Thoracic aorta endothelial cell (primary cell): ENCODE data around the gene DYNC2H1. TPM values are rescaled to one million over a fixed set of nuclear protein-coding genes. Genes with fewer than 3 reads are reported as not detected.

Source experiments
- small RNA-seq: library from RNA; depleted of rRNA; stranded (forward); fragments of <200 nt; gene quantifications from one replicate; pipeline ENCODE3, GENCODE V24; 2012
- total RNA-seq: library from RNA; depleted of rRNA; stranded (reverse); fragments of >200 nt; gene quantifications from 2 replicates; pipeline ENCODE4 v1.2.3, GENCODE V29; 2012

DYNC2H1 gene, protein sequence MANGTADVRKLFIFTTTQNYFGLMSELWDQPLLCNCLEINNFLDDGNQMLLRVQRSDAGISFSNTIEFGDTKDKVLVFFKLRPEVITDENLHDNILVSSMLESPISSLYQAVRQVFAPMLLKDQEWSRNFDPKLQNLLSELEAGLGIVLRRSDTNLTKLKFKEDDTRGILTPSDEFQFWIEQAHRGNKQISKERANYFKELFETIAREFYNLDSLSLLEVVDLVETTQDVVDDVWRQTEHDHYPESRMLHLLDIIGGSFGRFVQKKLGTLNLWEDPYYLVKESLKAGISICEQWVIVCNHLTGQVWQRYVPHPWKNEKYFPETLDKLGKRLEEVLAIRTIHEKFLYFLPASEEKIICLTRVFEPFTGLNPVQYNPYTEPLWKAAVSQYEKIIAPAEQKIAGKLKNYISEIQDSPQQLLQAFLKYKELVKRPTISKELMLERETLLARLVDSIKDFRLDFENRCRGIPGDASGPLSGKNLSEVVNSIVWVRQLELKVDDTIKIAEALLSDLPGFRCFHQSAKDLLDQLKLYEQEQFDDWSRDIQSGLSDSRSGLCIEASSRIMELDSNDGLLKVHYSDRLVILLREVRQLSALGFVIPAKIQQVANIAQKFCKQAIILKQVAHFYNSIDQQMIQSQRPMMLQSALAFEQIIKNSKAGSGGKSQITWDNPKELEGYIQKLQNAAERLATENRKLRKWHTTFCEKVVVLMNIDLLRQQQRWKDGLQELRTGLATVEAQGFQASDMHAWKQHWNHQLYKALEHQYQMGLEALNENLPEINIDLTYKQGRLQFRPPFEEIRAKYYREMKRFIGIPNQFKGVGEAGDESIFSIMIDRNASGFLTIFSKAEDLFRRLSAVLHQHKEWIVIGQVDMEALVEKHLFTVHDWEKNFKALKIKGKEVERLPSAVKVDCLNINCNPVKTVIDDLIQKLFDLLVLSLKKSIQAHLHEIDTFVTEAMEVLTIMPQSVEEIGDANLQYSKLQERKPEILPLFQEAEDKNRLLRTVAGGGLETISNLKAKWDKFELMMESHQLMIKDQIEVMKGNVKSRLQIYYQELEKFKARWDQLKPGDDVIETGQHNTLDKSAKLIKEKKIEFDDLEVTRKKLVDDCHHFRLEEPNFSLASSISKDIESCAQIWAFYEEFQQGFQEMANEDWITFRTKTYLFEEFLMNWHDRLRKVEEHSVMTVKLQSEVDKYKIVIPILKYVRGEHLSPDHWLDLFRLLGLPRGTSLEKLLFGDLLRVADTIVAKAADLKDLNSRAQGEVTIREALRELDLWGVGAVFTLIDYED (N-terminal part only)
- total RNA-seq = 14.4 and 14.8 TPM in 2 replicates

DNA sequence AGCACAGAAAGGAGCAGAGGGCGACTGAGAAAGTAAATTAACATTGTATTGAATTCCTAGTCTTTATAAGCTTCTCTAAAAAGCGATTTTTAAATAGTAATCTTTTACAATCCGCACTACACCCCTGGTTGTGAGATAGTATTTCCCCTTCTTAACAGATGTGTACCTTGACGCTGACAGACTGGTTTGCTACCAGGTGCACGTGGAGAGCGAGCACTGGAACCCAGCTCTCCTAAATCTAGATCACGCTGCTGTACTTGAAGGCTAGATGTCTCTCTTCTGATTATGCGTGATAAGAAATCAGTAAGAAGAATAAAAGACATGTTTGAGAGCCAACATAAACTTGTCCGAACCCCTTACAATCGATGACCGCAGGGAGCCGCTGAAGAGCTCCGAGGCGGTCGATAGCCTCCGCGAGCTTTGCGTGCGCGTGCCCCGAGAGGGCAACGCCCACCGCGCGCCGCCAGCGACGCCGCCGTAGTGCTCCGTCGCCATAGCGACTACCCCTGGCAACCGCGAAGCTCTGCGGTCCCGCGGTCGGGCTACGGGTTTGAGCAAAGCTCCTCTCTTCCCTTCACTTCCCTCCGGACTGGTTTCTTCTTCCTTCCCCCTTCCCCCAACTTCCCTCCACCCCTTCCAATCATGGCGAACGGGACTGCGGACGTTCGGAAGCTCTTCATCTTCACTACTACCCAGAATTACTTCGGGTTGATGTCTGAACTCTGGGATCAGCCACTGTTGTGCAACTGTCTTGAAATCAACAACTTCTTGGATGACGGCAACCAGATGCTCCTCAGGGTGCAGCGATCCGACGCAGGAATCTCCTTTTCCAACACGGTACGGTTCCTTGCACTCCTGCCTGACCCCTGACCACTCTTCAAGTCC, at the start of gene DYNC2H1:
DYNC2H1 (plus strand) TSS at position 494 of the 885 bp plus-strand sequence; CDS start at position 643, 149 bp downstream.

DNA sequence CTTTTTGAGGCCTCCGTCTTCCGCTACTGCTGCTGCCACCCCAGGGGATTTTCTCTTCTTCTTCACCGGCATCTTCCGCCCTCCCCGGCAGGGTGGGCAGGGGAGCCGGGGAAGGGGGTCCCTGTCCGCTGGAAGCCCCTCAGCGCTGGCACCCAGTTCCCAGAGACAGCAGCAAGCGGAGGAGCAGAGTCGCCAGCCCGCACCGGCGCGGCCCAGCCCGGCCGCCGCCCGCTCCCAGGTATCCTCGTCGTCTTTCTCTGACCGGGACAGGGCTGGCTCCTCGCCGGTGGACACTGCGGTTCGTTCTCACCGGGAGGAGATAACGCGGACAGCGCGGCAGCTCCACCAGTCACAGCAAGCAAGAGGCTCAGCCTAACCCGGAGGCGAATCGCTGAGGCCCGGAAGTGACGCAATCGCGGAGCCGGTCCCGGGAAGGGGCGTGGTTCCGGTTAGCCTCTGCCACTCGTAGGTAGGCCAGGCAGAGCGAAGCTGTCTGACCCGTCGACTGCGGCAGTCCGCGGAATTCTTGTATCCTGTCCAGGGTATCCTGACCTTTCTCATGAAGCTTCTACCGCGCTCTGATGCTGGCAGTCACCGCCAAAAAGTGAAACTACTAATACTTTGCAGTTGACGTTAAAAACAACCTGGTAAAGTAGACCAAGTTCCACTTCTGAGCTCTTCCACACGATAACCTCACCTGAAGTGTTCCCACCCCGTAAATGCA, 17.3 kb upstream of the DYNC2H1 start, which contains the start of gene DCUN1D5:
DCUN1D5 (minus strand) TSS at position 360 of the 724 bp plus-strand sequence; CDS start at position 72, 288 bp downstream.

Small RNA genes lying within 50 kb of the gene (small RNA-seq; reads per million reads assigned to genes)
- not detected for gene AP003461.1

Other genes starting within 250 kb of the DYNC2H1 start
- not detected in 2 replicates for gene MMP12, start 234.4 kb upstream of the DYNC2H1 start, total RNA-seq
- not detected in 2 replicates for gene MMP13, start 153.7 kb upstream of the DYNC2H1 start, total RNA-seq
- gene DCUN1D5, start 17.3 kb upstream of the DYNC2H1 start, total RNA-seq = 105 and 132 TPM in 2 replicates